K562 (cell line): ENCODE results near the gene NPHP3. TPM values are rescaled to one million over a fixed set of nuclear protein-coding genes. Genes with fewer than 3 reads are reported as not detected.
A peak's percentile ranks its signal among the peaks of the same experiment; 100 is the strongest.

Experiments used
- EHMT2 ChIP-seq: fragments of 450-650 bp; IDR thresholded peaks from 2 replicates; pipeline ENCODE4 v1.6.1; 2018; ENCODE audit warnings: antibody characterized with exemption
- JUN ChIP-seq, 2 experiments: sonication (generic) in 1 of 2; formaldehyde crosslinking in 1 of 2; IDR thresholded peaks; 2 replicates each; pipeline versions ENCODE4 v1.6.1 to v1.8.0; 2012 to 2022; ENCODE audit warnings: borderline replicate concordance in 2 of 2, mild to moderate bottlenecking in 2 of 2, improper control_type of control experiment in 1 of 2, low read depth in 1 of 2, low read length in 1 of 2, missing genetic modification reagents in 1 of 2
- MIER1 ChIP-seq: fragments of 450-650 bp; IDR thresholded peaks from 2 replicates; pipeline ENCODE4 v1.6.1; 2016; ENCODE audit warnings: antibody characterized with exemption, mild to moderate bottlenecking, low read depth
- SAP30 ChIP-seq: fragments of 200-600 bp; sonication (generic); IDR thresholded peaks from 2 replicates; pipeline ENCODE4 v1.6.1; 2012; ENCODE audit warnings: borderline replicate concordance, low read depth, mild to moderate bottlenecking, moderate library complexity, low read length, control low read depth, inconsistent platforms; ENCODE audit not compliant: insufficient read depth, poor library complexity, severe bottlenecking
- TAF1 ChIP-seq: IDR thresholded peaks from 2 replicates; pipeline ENCODE4 v1.6.1; 2011; ENCODE audit warnings: mild to moderate bottlenecking, low read length, moderate library complexity; ENCODE audit not compliant: insufficient read depth, control insufficient read depth, severe bottlenecking; ENCODE audit errors: extremely low read depth
- polyA plus RNA-seq, 8 experiments: library from polyadenylated mRNA; depleted of rRNA in 4 of 8; stranded (reverse) in 5 of 8; unstranded in 3 of 8; fragments of >200 nt; fragmentation: Nextera tagmentation in 2 of 8; fragmentation: Illumina TruSeq in 1 of 8; extraction: Ambion mirVana in 2 of 8; extraction: Trizol in 1 of 8; gene quantifications; 2 replicates each; pipeline versions ENCODE4 v1.2.1 to v1.2.3, GENCODE V29; 2011 to 2014; ENCODE audit warnings: inconsistent platforms in 1 of 8, missing spikeins in 1 of 8
- total RNA-seq, 7 experiments: library from RNA; depleted of rRNA in 6 of 7; stranded (reverse); fragments of >200 nt in 6 of 7; fragmentation: Illumina TruSeq in 2 of 7; extraction: Trizol in 2 of 7; gene quantifications; 2 replicates each; pipeline versions ENCODE4 v1.2.1 to v1.2.3, GENCODE V29; 2011 to 2021; ENCODE audit warnings: low replicate concordance in 1 of 7
- TF ChIP-seq, protein P1 (sequence below): sonication (generic); formaldehyde crosslinking; IDR thresholded peaks from 2 replicates; pipeline ENCODE4 v1.4.0; 2020; ENCODE audit warnings: mild to moderate bottlenecking, missing genetic modification reagents
- TF ChIP-seq, protein P2 (sequence below): fragments of 150-350 bp; IDR thresholded peaks from 2 replicates; pipeline ENCODE4 v1.6.1; 2014; ENCODE audit warnings: low read depth, mild to moderate bottlenecking, low read length, borderline replicate concordance

Gene NPHP3
- total and polyA plus RNA-seq, 9 of the 15 experiments (the other 6 are each of a cell fraction or from before 2014, with no cell fraction given): 0.62 to 13.2 (median 5.8) TPM

DNA sequence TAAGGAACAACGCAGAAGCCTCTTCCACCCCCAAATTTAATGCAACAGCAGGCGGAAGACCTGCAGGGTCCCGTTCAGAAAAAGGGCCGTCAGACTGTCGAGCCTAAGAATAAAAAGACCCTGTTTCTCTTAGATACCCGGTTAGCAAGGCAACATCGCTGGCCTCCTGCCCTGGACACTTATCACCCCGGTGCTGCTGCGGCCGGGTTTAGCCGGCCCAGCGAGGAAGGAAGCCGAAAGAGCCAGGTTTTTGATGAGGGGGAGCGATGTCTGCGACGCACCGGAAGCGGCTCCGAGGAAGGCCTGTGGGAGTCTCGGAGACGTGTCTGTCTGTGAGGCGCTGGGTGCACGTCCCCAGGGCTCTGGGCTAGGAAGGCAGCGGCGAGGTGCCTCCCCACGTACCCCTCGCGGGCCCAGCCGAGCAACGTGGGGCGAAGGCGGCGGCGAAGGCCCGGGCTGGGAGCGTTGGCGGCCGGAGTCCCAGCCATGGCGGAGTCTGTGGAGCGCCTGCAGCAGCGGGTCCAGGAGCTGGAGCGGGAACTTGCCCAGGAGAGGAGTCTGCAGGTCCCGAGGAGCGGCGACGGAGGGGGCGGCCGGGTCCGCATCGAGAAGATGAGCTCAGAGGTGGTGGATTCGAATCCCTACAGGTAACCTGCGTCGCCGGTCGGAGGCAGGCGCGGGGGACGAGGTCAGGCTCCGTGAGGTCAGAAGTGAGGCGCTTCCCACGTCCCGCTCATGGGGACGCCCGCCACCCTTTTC, 62.0 kb downstream of the NPHP3 start, which contains the start of gene UBA5 (continued):
- TF ChIP-seq, protein P1, sequence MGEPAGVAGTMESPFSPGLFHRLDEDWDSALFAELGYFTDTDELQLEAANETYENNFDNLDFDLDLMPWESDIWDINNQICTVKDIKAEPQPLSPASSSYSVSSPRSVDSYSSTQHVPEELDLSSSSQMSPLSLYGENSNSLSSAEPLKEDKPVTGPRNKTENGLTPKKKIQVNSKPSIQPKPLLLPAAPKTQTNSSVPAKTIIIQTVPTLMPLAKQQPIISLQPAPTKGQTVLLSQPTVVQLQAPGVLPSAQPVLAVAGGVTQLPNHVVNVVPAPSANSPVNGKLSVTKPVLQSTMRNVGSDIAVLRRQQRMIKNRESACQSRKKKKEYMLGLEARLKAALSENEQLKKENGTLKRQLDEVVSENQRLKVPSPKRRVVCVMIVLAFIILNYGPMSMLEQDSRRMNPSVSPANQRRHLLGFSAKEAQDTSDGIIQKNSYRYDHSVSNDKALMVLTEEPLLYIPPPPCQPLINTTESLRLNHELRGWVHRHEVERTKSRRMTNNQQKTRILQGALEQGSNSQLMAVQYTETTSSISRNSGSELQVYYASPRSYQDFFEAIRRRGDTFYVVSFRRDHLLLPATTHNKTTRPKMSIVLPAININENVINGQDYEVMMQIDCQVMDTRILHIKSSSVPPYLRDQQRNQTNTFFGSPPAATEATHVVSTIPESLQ (CRISPR knock-in tag): no peak
- TF ChIP-seq SAP30 (peak; percentile 35), MIER1 (no peak), TAF1 (peak; percentile 57), EHMT2 (no peak), JUN (IDR thresholded peaks at IDR 0.05; ENCODE audit: borderline replicate concordance, low read depth, low read length) (no peak), JUN (CRISPR knock-in tag; IDR thresholded peaks at IDR 0.05; ENCODE audit: borderline replicate concordance) (no peak)
- TF ChIP-seq, protein P2, sequence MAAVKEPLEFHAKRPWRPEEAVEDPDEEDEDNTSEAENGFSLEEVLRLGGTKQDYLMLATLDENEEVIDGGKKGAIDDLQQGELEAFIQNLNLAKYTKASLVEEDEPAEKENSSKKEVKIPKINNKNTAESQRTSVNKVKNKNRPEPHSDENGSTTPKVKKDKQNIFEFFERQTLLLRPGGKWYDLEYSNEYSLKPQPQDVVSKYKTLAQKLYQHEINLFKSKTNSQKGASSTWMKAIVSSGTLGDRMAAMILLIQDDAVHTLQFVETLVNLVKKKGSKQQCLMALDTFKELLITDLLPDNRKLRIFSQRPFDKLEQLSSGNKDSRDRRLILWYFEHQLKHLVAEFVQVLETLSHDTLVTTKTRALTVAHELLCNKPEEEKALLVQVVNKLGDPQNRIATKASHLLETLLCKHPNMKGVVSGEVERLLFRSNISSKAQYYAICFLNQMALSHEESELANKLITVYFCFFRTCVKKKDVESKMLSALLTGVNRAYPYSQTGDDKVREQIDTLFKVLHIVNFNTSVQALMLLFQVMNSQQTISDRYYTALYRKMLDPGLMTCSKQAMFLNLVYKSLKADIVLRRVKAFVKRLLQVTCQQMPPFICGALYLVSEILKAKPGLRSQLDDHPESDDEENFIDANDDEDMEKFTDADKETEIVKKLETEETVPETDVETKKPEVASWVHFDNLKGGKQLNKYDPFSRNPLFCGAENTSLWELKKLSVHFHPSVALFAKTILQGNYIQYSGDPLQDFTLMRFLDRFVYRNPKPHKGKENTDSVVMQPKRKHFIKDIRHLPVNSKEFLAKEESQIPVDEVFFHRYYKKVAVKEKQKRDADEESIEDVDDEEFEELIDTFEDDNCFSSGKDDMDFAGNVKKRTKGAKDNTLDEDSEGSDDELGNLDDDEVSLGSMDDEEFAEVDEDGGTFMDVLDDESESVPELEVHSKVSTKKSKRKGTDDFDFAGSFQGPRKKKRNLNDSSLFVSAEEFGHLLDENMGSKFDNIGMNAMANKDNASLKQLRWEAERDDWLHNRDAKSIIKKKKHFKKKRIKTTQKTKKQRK: no peak
